Transverse colon (tissue), 4 donors: Measurements from ENCODE around the gene SLCO4A1. TPM values are rescaled to one million over a fixed set of nuclear protein-coding genes. Genes with fewer than 3 reads are reported as not detected.

Experiments used
- DNase-seq: peaks from one replicate; pipeline ENCODE4 v3.0.0-alpha.2; 2019
- H3K27ac ChIP-seq, 4 donors: fragments of 200-600 bp; sonication (generic); 2 replicates each; pipeline ENCODE4 v1.5.1; 2016 to 2018; ENCODE audit warnings: inconsistent platforms in 4 of 4
- H3K27me3 ChIP-seq: fragments of 200-600 bp; sonication (generic); 2 replicates; pipeline ENCODE4 v1.5.1; 2017; ENCODE audit warnings: inconsistent platforms
- H3K36me3 ChIP-seq, 4 donors: fragments of 200-600 bp; sonication (generic); 2 replicates each; pipeline ENCODE4 v1.5.1; 2017 to 2019; ENCODE audit warnings: inconsistent platforms in 4 of 4
- H3K4me1 ChIP-seq, 4 donors: fragments of 200-600 bp; sonication (generic); 2 replicates each; pipeline ENCODE4 v1.5.1; 2017 to 2020; ENCODE audit warnings: inconsistent platforms in 4 of 4
- H3K4me3 ChIP-seq, 4 donors: fragments of 200-600 bp; sonication (generic); 1 replicate in 1 of 4; 2 replicates in 3 of 4; pipeline versions ENCODE4 v1.5.1 to v1.6.1; 2017 to 2019; ENCODE audit warnings: inconsistent platforms in 4 of 4
- H3K9me3 ChIP-seq, 2 donors: fragments of 200-600 bp; sonication (generic); 2 replicates each; pipeline ENCODE4 v1.5.1; 2017 to 2019; ENCODE audit warnings: inconsistent platforms in 2 of 2
- CTCF ChIP-seq, 5 experiments: fragments of 200-600 bp in 3 of 5; fragments of 450-650 bp in 2 of 5; sonication (generic) in 3 of 5; IDR thresholded peaks; 1 replicate in 2 of 5; 2 replicates in 3 of 5; pipeline ENCODE4 v1.5.1; 2016 to 2017; ENCODE audit warnings: antibody characterized with exemption in 5 of 5, inconsistent platforms in 3 of 5, mild to moderate bottlenecking in 2 of 5, moderate library complexity in 1 of 5
- EP300 ChIP-seq: sonication (generic); formaldehyde crosslinking; IDR thresholded peaks from one replicate; pipeline ENCODE4 v1.6.1; 2017; ENCODE audit warnings: antibody characterized with exemption, low read depth
- POLR2A ChIP-seq: fragments of 450-650 bp; IDR thresholded peaks from one replicate; pipeline ENCODE4 v1.6.1; 2016; ENCODE audit warnings: antibody characterized with exemption, mild to moderate bottlenecking, moderate library complexity
- POLR2AphosphoS5 ChIP-seq, 3 donors: sonication (generic); formaldehyde crosslinking; IDR thresholded peaks; one replicate each; pipeline ENCODE4 v1.6.1; 2016; ENCODE audit warnings: antibody characterized with exemption in 3 of 3
- WGBS, 2 donors: methylation state at CpG; one replicate each; pipeline ENCODE4 v1.1.5; 2018; ENCODE audit warnings: low coverage in 1 of 2; 5-methylcytosine and 5-hydroxymethylcytosine counted together
- in situ Hi-C, 4 donors: fragments of 200-750 bp; cut with MboI; loops; one replicate each; pipeline versions ENCODE4 v1.15.0 to v1.15.1; 2017; ENCODE audit warnings: low sequenced_read_pairs in 3 of 4, low pct_ligation_motif_present in 1 of 4, low pct_unique_long_range_greater_than_20kb in 1 of 4
- intact Hi-C: fragments of 100-400 bp; cut with DNase I; formaldehyde crosslinking; loops from one replicate; pipeline ENCODE4 v1.15.1; 2023; ENCODE audit warnings: low total_unique reads
- total RNA-seq, 4 donors: library from RNA; depleted of rRNA; stranded (reverse); fragments of >200 nt; gene quantifications; one replicate each; pipeline ENCODE4 v1.1.0, GENCODE V29; 2016

Gene SLCO4A1
- total RNA-seq, 4 donors from 2014 or later, result 13.7 to 375 (median 60.0) TPM

GRCh38 chr20:62674370-62674769, 32.1 kb downstream of the SLCO4A1 start:
- Histone ChIP-seq H3K4me1 (no peaks in the 10 kb centered on the region), H3K36me3 (no peaks in the 10 kb centered on the region), H3K4me3 (no peak overlapping the region), H3K27me3 (no peaks in the 10 kb centered on the region), H3K27ac (no peak overlapping the region), H3K9me3 (no peaks in the 10 kb centered on the region)
- intact Hi-C loops (no loop called here), in situ Hi-C loops (loop anchor here in 1 of 4 donors (25.0 kb wide), 1 partner anchor 113 kb away; the partner anchor contains the start of gene MRGBP)
- no peak for DNase-seq
- WGBS, 2 donors, result 88% methylated on average over 11 of the region's 11 CpGs; no CpG with 5 or more reads in 1 of the 2 donors
- TF ChIP-seq POLR2AphosphoS5 (IDR thresholded peaks at IDR 0.05), result no peak
- TF ChIP-seq EP300, result no peak
- TF ChIP-seq POLR2A, result no peak
- TF ChIP-seq CTCF (IDR thresholded peaks at IDR 0.05), result no peak

- no peak for DNase-seq
- H3K4me3 ChIP-seq, result no peak overlapping the region
- in situ Hi-C loops (loop anchor here in 1 of 4 donors (25.0 kb wide), 1 partner anchor 112 kb away; the partner anchor contains the start of gene MRGBP), intact Hi-C loops (no loop called here)
- H3K27me3 ChIP-seq, result no peaks in the 10 kb centered on the region
- no peak for TF ChIP-seq CTCF (IDR thresholded peaks at IDR 0.05)
- H3K36me3 ChIP-seq, result no peaks in the 10 kb centered on the region
- 82% methylated on average over 24 of the region's 25 CpGs; no CpG with 5 or more reads in 1 of the 2 donors for WGBS, 2 donors
- H3K27ac ChIP-seq, result no peak overlapping the region
- no peaks in the 10 kb centered on the region for H3K9me3 ChIP-seq
- H3K4me1 ChIP-seq, result no peaks in the 10 kb centered on the region
Observed at GRCh38 chr20:62675156-62675876, 33.0 kb downstream of the SLCO4A1 start.

GRCh38 chr20:62675877-62676260, 33.6 kb downstream of the SLCO4A1 start:
- H3K36me3 ChIP-seq, result no peaks in the 10 kb centered on the region
- TF ChIP-seq CTCF (IDR thresholded peaks at IDR 0.05) (no peak), POLR2A (no peak), POLR2AphosphoS5 (IDR thresholded peaks at IDR 0.05) (no peak), EP300 (no peak)
- in situ Hi-C loops (loop anchor here in 1 of 4 donors (25.0 kb wide), 1 partner anchor 111 kb away; the partner anchor contains the start of gene MRGBP), intact Hi-C loops (no loop called here)
- no peak overlapping the region for H3K4me3 ChIP-seq
- no peaks in the 10 kb centered on the region for H3K9me3 ChIP-seq
- DNase-seq, result no peak
- 83 to 86% methylated on average over 7 to 13 of the region's 14 CpGs for WGBS, 2 donors
- H3K27me3 ChIP-seq, result no peaks in the 10 kb centered on the region
- H3K27ac ChIP-seq, result no peak overlapping the region
- H3K4me1 ChIP-seq, result no peaks in the 10 kb centered on the region

- TF ChIP-seq EP300, result no peak
- no peak for TF ChIP-seq CTCF (IDR thresholded peaks at IDR 0.05)
- TF ChIP-seq POLR2A, result no peak
- no peak for TF ChIP-seq POLR2AphosphoS5 (IDR thresholded peaks at IDR 0.05)
- 85 to 88% methylated on average over 9 of the region's 9 CpGs for WGBS, 2 donors
- DNase-seq, result no peak
- no peaks in the 10 kb centered on the region for H3K36me3 ChIP-seq
- no peaks in the 10 kb centered on the region for H3K27me3 ChIP-seq
- intact Hi-C loops (no loop called here), in situ Hi-C loops (loop anchor here in 1 of 4 donors (25.0 kb wide), 1 partner anchor 110 kb away; the partner anchor contains the start of gene MRGBP)
- no peaks in the 10 kb centered on the region for H3K4me1 ChIP-seq
- H3K27ac ChIP-seq, result no peak overlapping the region
- H3K9me3 ChIP-seq, result no peaks in the 10 kb centered on the region
- H3K4me3 ChIP-seq, result no peak overlapping the region
Observed at GRCh38 chr20:62676976-62677375, 34.7 kb downstream of the SLCO4A1 start.
